ENCODE results near the gene MAP1B. TPM values are rescaled to one million over a fixed set of nuclear protein-coding genes. Genes with fewer than 3 reads are reported as not detected.

The MAP1B gene
- polyA plus RNA-seq, 1 donor (not counting 4 experiments of a cell fraction or from before 2014, with no cell fraction given) = 3.3 TPM

DNA sequence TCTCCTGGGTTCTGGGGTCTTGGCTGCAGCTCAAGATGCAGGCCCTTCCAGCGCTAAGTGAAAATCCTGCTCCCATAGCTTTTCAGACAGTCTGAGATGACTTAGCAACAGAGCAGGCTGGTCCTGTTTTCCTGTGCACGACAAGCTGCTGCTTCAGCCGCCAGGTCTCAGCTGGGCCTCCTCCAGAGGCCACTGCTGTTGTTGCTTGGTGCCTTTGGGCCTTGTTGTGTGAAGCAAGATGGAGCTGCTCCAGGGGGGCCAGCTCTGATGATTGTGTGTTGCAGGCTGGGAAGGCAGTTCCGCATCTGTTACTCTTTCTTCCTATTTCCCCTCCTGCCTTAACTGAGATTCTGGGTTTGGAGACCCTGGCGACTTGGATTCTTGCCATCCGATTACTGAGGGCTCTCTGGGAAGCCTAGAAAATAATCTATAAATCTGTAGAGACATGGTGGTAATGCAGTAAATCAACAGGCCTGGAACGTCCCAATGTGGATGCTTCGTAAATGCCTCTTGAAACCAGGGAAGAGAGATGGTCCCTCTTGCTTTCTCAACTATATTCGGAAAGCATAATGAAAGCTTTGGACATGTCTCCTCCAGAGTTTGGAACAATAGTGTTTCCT is 3.2 kb downstream of the MAP1B start:
- Histone ChIP-seq H4K20me1 (ENCODE audit: control insufficient read depth, extremely low read depth, insufficient read depth, low read length) (no peaks in the 10 kb centered on the region), H3K79me2 (ENCODE audit: control insufficient read depth, insufficient read depth, low read length) (no peaks in the 10 kb centered on the region), H3K36me3 (ENCODE audit: control insufficient read depth in 2 of 2, extremely low read depth in 1 of 2, insufficient read depth in 2 of 2, low read length in 2 of 2) (peaks cover 0 to 1% of the 10 kb centered on the region in 2 experiments), H3K4me1 (ENCODE audit: control insufficient read depth, extremely low read depth, insufficient read depth, low read length) (peaks cover 2% of the 10 kb centered on the region), H3K4me3 (ENCODE audit: control insufficient read depth in 2 of 3, extremely low read depth in 1 of 3, insufficient read depth in 2 of 3, low read depth in 1 of 3, low read length in 3 of 3) (no peak overlapping the region), H3K27me3 (ENCODE audit: control insufficient read depth, extremely low read depth, insufficient read depth, low read length) (peaks cover 17% of the 10 kb centered on the region), H3K9me3 (ENCODE audit: control insufficient read depth, low read depth, low read length) (no peaks in the 10 kb centered on the region), H3K27ac (ENCODE audit: control insufficient read depth, insufficient read depth, low read length) (no peak overlapping the region), H3K9ac (ENCODE audit: control insufficient read depth, extremely low read depth, insufficient read depth, low read length) (no peak overlapping the region), H3K4me2 (ENCODE audit: control insufficient read depth, extremely low read depth, insufficient read depth, low read depth, low read length) (no peak overlapping the region), H2AFZ (ENCODE audit: control insufficient read depth, low read length) (no peak overlapping the region), H3K9me1 (ENCODE audit: control insufficient read depth, extremely low read depth, insufficient read depth, low read length) (no peaks in the 10 kb centered on the region)
- TF ChIP-seq CTCF (optimal IDR thresholded peaks at IDR 0.05 in 1 of 3, IDR thresholded peaks at IDR 0.05 in 1 of 3, conservative IDR thresholded peaks at IDR 0.05 in 1 of 3; ENCODE audit: extremely low read depth in 1 of 3, insufficient read depth in 2 of 3, low read length in 3 of 3) = no peak
- no peak for TF ChIP-seq EZH2 (IDR thresholded peaks at IDR 0.05; ENCODE audit: low read length)
- dilution Hi-C loops (cut with MboI; ENCODE audit: extremely low pct_ligation_motif_present, low sequenced_read_pairs) = no loop called here
- no peak for FAIRE-seq
- no peak for DNase-seq (ENCODE audit: low read depth, low spot score)

GRCh38 chr5:72112389-72112788 is 5.1 kb downstream of the MAP1B start:
- no peak overlapping the region for H2AFZ ChIP-seq (ENCODE audit: control insufficient read depth, low read length)
- H3K4me2 ChIP-seq (ENCODE audit: control insufficient read depth, extremely low read depth, insufficient read depth, low read depth, low read length) = no peak overlapping the region
- no peaks in the 10 kb centered on the region for H3K9me3 ChIP-seq (ENCODE audit: control insufficient read depth, low read depth, low read length)
- H3K36me3 ChIP-seq (ENCODE audit: control insufficient read depth in 2 of 2, extremely low read depth in 1 of 2, insufficient read depth in 2 of 2, low read length in 2 of 2) = peaks cover 0 to 2% of the 10 kb centered on the region in 2 experiments
- H3K4me1 ChIP-seq (ENCODE audit: control insufficient read depth, extremely low read depth, insufficient read depth, low read length) = peaks cover 2% of the 10 kb centered on the region
- no peaks in the 10 kb centered on the region for H3K79me2 ChIP-seq (ENCODE audit: control insufficient read depth, insufficient read depth, low read length)
- H3K9me1 ChIP-seq (ENCODE audit: control insufficient read depth, extremely low read depth, insufficient read depth, low read length) = no peaks in the 10 kb centered on the region
- no peaks in the 10 kb centered on the region for H4K20me1 ChIP-seq (ENCODE audit: control insufficient read depth, extremely low read depth, insufficient read depth, low read length)
- FAIRE-seq (no peak), DNase-seq (ENCODE audit: low read depth, low spot score) (no peak)
- no peak for TF ChIP-seq EZH2 (IDR thresholded peaks at IDR 0.05; ENCODE audit: low read length)
- no peak for TF ChIP-seq CTCF (optimal IDR thresholded peaks at IDR 0.05 in 1 of 3, IDR thresholded peaks at IDR 0.05 in 1 of 3, conservative IDR thresholded peaks at IDR 0.05 in 1 of 3; ENCODE audit: extremely low read depth in 1 of 3, insufficient read depth in 2 of 3, low read length in 3 of 3)
- no peak overlapping the region for H3K4me3 ChIP-seq (ENCODE audit: control insufficient read depth in 2 of 3, extremely low read depth in 1 of 3, insufficient read depth in 2 of 3, low read depth in 1 of 3, low read length in 3 of 3)
- dilution Hi-C loops (cut with MboI; ENCODE audit: extremely low pct_ligation_motif_present, low sequenced_read_pairs) = no loop called here
- peaks cover 8% of the 10 kb centered on the region for H3K27me3 ChIP-seq (ENCODE audit: control insufficient read depth, extremely low read depth, insufficient read depth, low read length)
- no peak overlapping the region for H3K9ac ChIP-seq (ENCODE audit: control insufficient read depth, extremely low read depth, insufficient read depth, low read length)
- H3K27ac ChIP-seq (ENCODE audit: control insufficient read depth, insufficient read depth, low read length) = no peak overlapping the region
